ENCODE measurements around the gene SLC25A10. TPM values are rescaled to one million over a fixed set of nuclear protein-coding genes. Genes with fewer than 3 reads are reported as not detected.
A peak's percentile ranks its signal among the peaks of the same experiment; 100 is the strongest.

SLC25A10 gene
- total RNA-seq, 4 donors from 2014 or later = 23.3 to 49.3 (median 37.1) TPM

DNA sequence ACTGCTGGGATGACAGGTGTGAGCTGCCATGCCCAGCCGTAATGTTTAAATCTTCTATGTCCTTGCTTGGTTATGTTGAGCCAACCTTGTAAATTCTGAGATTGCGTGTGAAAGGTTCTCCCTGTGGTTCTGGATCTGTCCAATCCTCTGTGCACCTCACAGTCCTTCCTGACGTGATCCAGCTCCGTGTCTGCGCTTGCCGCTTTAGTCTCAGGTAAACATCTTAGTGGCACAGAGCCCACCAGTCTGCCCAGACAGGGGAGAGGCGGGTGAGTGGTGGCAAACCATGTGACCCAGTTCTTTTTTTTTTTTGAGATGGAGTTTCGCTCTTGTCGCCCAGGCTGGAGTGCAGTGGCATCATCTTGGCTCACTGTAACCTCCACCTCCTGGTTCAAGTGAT lies 13.9 kb downstream of the SLC25A10 start:
- TF ChIP-seq POLR2A (IDR thresholded peaks at IDR 0.05) = no peak
- TF ChIP-seq, protein P1, sequence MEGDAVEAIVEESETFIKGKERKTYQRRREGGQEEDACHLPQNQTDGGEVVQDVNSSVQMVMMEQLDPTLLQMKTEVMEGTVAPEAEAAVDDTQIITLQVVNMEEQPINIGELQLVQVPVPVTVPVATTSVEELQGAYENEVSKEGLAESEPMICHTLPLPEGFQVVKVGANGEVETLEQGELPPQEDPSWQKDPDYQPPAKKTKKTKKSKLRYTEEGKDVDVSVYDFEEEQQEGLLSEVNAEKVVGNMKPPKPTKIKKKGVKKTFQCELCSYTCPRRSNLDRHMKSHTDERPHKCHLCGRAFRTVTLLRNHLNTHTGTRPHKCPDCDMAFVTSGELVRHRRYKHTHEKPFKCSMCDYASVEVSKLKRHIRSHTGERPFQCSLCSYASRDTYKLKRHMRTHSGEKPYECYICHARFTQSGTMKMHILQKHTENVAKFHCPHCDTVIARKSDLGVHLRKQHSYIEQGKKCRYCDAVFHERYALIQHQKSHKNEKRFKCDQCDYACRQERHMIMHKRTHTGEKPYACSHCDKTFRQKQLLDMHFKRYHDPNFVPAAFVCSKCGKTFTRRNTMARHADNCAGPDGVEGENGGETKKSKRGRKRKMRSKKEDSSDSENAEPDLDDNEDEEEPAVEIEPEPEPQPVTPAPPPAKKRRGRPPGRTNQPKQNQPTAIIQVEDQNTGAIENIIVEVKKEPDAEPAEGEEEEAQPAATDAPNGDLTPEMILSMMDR (IDR thresholded peaks at IDR 0.05) = no peak
- Histone ChIP-seq H3K9me3 (no peaks in the 10 kb centered on the region), H3K4me1 (peaks cover 26 to 80% (median 26%) of the 10 kb centered on the region in 3 donors), H3K36me3 (peaks cover 0 to under 1% (median 0%) of the 10 kb centered on the region in 3 donors), H3K27ac (peak overlapping the region; percentile 65 to 91 (median 82)), H3K4me3 (no peak overlapping the region), H3K27me3 (peaks cover 0 to 30% (median 0%) of the 10 kb centered on the region in 4 donors)
- intact Hi-C loops (cut with DNase I) = no loop called here
- no peak for DNase-seq
- 31 to 33% methylated on average over 6 to 8 of the region's 9 CpGs for WGBS, 2 donors

DNA sequence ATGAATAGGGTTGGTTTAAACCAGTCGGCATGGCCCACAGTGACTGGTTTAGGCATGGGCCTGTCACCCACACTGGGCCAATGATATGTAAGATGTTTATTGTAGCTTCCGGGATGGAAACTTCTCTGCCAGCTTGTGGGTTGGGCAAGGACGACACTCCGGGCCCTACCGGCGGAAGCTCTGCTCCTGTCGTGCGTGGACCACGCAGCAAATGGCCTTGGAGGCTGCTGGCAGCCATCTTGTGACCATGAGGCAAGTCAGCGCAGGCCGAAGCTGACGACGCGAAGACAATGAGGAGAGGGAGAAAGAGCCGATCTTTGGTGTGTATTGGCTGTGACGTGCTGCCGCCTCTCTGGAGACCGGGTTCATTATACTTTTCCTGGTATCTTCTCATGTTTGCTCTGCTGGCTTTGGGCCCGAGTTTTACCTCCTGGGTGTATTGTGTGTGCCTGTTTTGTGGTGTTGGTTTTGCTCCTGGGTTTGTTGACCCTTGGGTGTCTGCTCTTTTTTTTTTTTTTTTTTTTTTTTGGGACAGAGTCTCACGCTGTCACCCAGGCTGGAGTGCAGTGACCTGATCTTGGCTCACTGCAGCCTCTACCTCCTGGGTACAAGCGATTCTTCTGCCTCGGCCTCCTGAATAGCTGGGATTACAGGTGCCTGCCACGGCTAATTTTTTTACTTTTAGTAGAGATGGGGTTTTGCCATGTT lies 15.4 kb downstream of the SLC25A10 start:
- no peak for DNase-seq
- Histone ChIP-seq H3K4me3 (no peak overlapping the region), H3K27ac (peak overlapping the region; percentile 59 to 91 (median 82)), H3K9me3 (no peaks in the 10 kb centered on the region), H3K27me3 (peaks cover 0 to 45% (median 0%) of the 10 kb centered on the region in 4 donors), H3K36me3 (no peaks in the 10 kb centered on the region), H3K4me1 (peaks cover 20 to 80% (median 32%) of the 10 kb centered on the region in 3 donors)
- TF ChIP-seq, protein P1 (IDR thresholded peaks at IDR 0.05) = peak in 1 of 6 experiments; percentile 6
- TF ChIP-seq POLR2A (IDR thresholded peaks at IDR 0.05) = no peak
- 51 to 61% methylated on average over 19 to 23 of the region's 23 CpGs for WGBS, 2 donors
- intact Hi-C loops (cut with DNase I) = no loop called here

DNA sequence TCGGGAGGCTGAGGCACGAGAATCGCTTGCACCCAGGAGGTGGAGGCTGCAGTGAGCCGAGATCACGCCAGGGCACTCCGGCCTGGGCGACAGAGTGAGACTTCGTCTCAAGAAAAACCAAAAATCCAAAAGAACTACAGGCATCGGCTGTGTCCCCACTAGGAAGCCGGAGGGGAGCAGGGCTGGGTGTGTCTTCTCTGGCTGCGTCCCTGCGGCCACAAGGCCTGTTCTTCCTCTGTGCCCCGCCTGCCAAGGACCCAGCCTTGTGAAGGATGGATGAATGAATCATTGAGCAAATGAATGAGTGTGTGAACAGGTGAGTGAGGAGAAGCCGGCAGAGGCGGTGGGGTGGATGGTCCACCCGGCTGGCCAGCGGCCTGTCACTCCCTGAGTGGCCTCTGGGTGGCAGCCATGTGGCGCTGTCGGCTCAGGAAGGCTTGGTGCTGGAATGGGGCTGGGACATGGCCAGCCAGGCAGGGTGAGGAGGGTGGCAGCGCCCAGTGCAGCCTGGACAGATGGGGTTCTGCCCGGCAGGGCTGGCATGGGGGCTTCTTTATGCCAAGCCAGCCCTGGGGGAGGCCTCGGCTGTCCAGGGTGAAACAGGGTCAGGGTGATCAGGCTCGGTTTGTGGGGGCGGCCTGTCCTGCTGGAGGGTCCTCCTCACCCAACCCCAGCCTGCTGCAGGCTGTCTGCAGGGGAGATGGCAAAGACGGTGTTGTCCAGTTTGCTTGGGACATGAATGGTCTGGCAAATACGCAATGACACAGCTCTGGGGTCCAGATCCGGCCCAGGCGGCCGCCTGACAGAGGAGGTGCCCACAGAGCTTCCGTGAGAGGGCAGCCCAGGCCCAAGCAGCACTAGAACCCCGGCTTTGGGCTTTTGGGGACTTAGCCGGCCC lies 21.7 kb downstream of the SLC25A10 start:
- Histone ChIP-seq H3K27ac (peak overlapping the region; percentile 82 to 90 (median 84)), H3K4me3 (no peak overlapping the region), H3K9me3 (no peaks in the 10 kb centered on the region), H3K4me1 (peaks cover 42 to 69% (median 50%) of the 10 kb centered on the region in 3 donors), H3K36me3 (no peaks in the 10 kb centered on the region), H3K27me3 (peaks cover 0 to 58% (median 0%) of the 10 kb centered on the region in 4 donors)
- no peak for DNase-seq
- 18 to 26% methylated on average over 18 to 21 of the region's 32 CpGs for WGBS, 2 donors
- intact Hi-C loops (cut with DNase I) = no loop called here
- TF ChIP-seq, protein P1 (IDR thresholded peaks at IDR 0.05) = peak; percentile 72 to 98 (median 92)
- no peak for TF ChIP-seq POLR2A (IDR thresholded peaks at IDR 0.05)

DNA sequence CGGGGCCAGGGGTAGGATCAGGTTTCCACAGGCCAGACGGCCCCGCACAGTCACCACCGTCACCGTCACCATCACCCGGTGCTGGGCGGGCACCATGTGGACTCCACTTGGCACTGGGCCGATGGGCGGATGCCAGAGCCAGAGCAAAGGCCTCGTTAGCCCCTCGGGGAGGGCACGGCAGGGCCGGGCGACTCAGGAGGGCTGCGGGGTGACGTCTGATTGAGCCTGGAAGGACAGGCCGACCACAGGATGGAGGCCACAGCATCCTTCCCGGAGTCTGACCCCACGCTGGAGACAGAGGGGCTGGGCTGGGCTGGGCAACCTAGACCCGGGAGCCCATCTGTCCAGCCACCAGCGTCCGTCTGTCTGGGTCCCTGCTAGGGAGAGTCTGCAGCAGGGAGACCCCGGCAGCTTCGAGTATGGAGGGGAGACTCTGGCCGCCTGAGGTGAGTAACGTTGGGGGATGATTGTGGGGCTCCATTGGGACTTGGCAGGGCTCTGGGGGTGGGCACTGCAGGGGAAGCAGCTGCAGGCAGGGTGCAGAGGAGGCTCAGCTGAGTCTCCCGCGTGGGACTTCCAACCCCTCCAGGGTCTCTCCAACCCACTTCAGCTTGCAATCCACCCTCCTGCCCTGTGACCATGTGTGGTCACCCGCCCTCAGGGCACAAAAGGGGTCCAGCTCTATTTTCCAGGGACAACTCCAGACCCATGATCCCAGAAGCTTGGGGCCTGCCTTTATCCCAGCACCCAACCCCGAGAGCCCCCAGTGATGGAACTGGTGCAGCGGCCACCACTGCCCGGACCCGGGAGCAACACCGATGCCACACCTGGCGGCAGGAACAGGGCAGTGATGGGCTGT lies 22.6 kb downstream of the SLC25A10 start:
- no peak overlapping the region for H3K4me3 ChIP-seq
- H3K36me3 ChIP-seq = no peaks in the 10 kb centered on the region
- H3K27me3 ChIP-seq = peaks cover 0 to 50% (median 0%) of the 10 kb centered on the region in 4 donors
- TF ChIP-seq POLR2A (IDR thresholded peaks at IDR 0.05) = no peak
- TF ChIP-seq, protein P1 (IDR thresholded peaks at IDR 0.05) = peak in 1 of 6 experiments; percentile 16
- H3K9me3 ChIP-seq = no peaks in the 10 kb centered on the region
- intact Hi-C loops (cut with DNase I) = no loop called here
- peak overlapping the region; percentile 82 to 93 (median 86) for H3K27ac ChIP-seq
- no peak for DNase-seq
- peaks cover 42 to 69% (median 50%) of the 10 kb centered on the region in 3 donors for H3K4me1 ChIP-seq
- WGBS, 2 donors = 64% methylated on average over 14 of the region's 35 CpGs; no CpG with 5 or more reads in 1 of the 2 donors
